ENCODE results near the gene KLRF1. TPM values are rescaled to one million over a fixed set of nuclear protein-coding genes. Genes with fewer than 3 reads are reported as not detected.

Gene KLRF1
- total RNA-seq, 1 experiment from 2014 or later = not detected

- Histone ChIP-seq H3K9me2 (ENCODE audit: insufficient read depth) (no peaks in the 10 kb centered on the region), H3K27me3 (ENCODE audit: insufficient read depth, low read length) (peaks cover 55% of the 10 kb centered on the region), H3K9me3 (ENCODE audit: control insufficient read depth in 1 of 2, insufficient read depth in 1 of 2, low read depth in 1 of 2, low read length in 2 of 2) (no peaks in the 10 kb centered on the region), H3K9ac (ENCODE audit: low read length) (no peak overlapping the region), H3K36me3 (ENCODE audit: control insufficient read depth in 1 of 2, insufficient read depth in 2 of 2, low read length in 2 of 2) (no peaks in the 10 kb centered on the region), H3K27ac (ENCODE audit: low read depth, low read length) (no peak overlapping the region), H3K79me2 (ENCODE audit: insufficient read depth, low read length) (no peaks in the 10 kb centered on the region), H3K4me3 (replicated peaks in 1 of 2; ENCODE audit: low read depth in 1 of 2, low read length in 2 of 2) (no peak overlapping the region), H3K4me2 (ENCODE audit: low read length) (no peak overlapping the region), H4K20me1 (ENCODE audit: insufficient read depth) (no peaks in the 10 kb centered on the region), H3K4me1 (ENCODE audit: control insufficient read depth in 1 of 2, insufficient read depth in 2 of 2, low read length in 2 of 2) (no peaks in the 10 kb centered on the region), H2AFZ (ENCODE audit: low read depth, low read length, poor library complexity, severe bottlenecking) (no peak overlapping the region)
- ChIA-PET CTCF (no interaction called here), POLR2A (no interaction called here), RAD21 (ENCODE audit: low non-redundant PET in 1 of 2, low total read pairs in 2 of 2, uncharacterized antibody in 2 of 2, unreplicated experiment in 2 of 2) (no interaction called here)
- DNase-seq (ENCODE audit: low read depth, low spot score) = no peak
- intact Hi-C loops (cut with micrococcal nuclease) = no loop called here
- TF ChIP-seq ATF3 (IDR thresholded peaks at IDR 0.05) (no peak), EZH2phosphoT487 (IDR thresholded peaks at IDR 0.05; ENCODE audit: borderline replicate concordance) (no peak), SRF (IDR thresholded peaks at IDR 0.05; ENCODE audit: low read depth) (no peak), YY1 (IDR thresholded peaks at IDR 0.05; ENCODE audit: extremely low read depth, insufficient replicate concordance, low read depth, low read length) (no peak), MAX (IDR thresholded peaks at IDR 0.05) (no peak), ZNF274 (IDR thresholded peaks at IDR 0.05; ENCODE audit: low read depth, low read length) (no peak)
- no peak for ATAC-seq
- BruUV-seq (replicated peaks) = no TSS peak
These were observed 23.8 kb downstream of the KLRF1 start for GRCh38 chr12:9851050-9851449.

GRCh38 chr12:9851927-9852326 is 24.6 kb downstream of the KLRF1 start:
- H3K79me2 ChIP-seq (ENCODE audit: insufficient read depth, low read length) = no peaks in the 10 kb centered on the region
- peaks cover 64% of the 10 kb centered on the region for H3K27me3 ChIP-seq (ENCODE audit: insufficient read depth, low read length)
- DNase-seq (ENCODE audit: low read depth, low spot score) (no peak), ATAC-seq (no peak)
- H3K9ac ChIP-seq (ENCODE audit: low read length) = no peak overlapping the region
- ChIA-PET RAD21 (ENCODE audit: low non-redundant PET in 1 of 2, low total read pairs in 2 of 2, uncharacterized antibody in 2 of 2, unreplicated experiment in 2 of 2) (no interaction called here), CTCF (no interaction called here), POLR2A (no interaction called here)
- no peaks in the 10 kb centered on the region for H3K4me1 ChIP-seq (ENCODE audit: control insufficient read depth in 1 of 2, insufficient read depth in 2 of 2, low read length in 2 of 2)
- H3K9me2 ChIP-seq (ENCODE audit: insufficient read depth) = no peaks in the 10 kb centered on the region
- no peak overlapping the region for H2AFZ ChIP-seq (ENCODE audit: low read depth, low read length, poor library complexity, severe bottlenecking)
- intact Hi-C loops (cut with micrococcal nuclease) = no loop called here
- H4K20me1 ChIP-seq (ENCODE audit: insufficient read depth) = no peaks in the 10 kb centered on the region
- no peak overlapping the region for H3K4me2 ChIP-seq (ENCODE audit: low read length)
- H3K27ac ChIP-seq (ENCODE audit: low read depth, low read length) = no peak overlapping the region
- no peak overlapping the region for H3K4me3 ChIP-seq (replicated peaks in 1 of 2; ENCODE audit: low read depth in 1 of 2, low read length in 2 of 2)
- H3K36me3 ChIP-seq (ENCODE audit: control insufficient read depth in 1 of 2, insufficient read depth in 2 of 2, low read length in 2 of 2) = no peaks in the 10 kb centered on the region
- no TSS peak for BruUV-seq (replicated peaks)
- H3K9me3 ChIP-seq (ENCODE audit: control insufficient read depth in 1 of 2, insufficient read depth in 1 of 2, low read depth in 1 of 2, low read length in 2 of 2) = no peaks in the 10 kb centered on the region
- no peak for TF ChIP-seq CBX3 (IDR thresholded peaks at IDR 0.05; ENCODE audit: low read depth)
- TF ChIP-seq ZFX (IDR thresholded peaks at IDR 0.05) = no peak
- TF ChIP-seq ATF3 (IDR thresholded peaks at IDR 0.05) = no peak
- TF ChIP-seq CEBPB (IDR thresholded peaks at IDR 0.05; ENCODE audit: low read depth) = no peak
- TF ChIP-seq ZNF274 (IDR thresholded peaks at IDR 0.05; ENCODE audit: low read depth, low read length) = no peak
- TF ChIP-seq EZH2phosphoT487 (IDR thresholded peaks at IDR 0.05; ENCODE audit: borderline replicate concordance) = no peak
- no peak for TF ChIP-seq ZBTB33 (IDR thresholded peaks at IDR 0.05; ENCODE audit: extremely low read depth, insufficient replicate concordance, low read length)
- no peak for TF ChIP-seq EZH2 (IDR thresholded peaks at IDR 0.05)
- no peak for TF ChIP-seq JUND (IDR thresholded peaks at IDR 0.05)
- TF ChIP-seq MAX (IDR thresholded peaks at IDR 0.05) = no peak
- TF ChIP-seq SP1 (IDR thresholded peaks at IDR 0.05; ENCODE audit: low read depth) = no peak
- TF ChIP-seq REST (IDR thresholded peaks at IDR 0.05; ENCODE audit: low read depth) = no peak
- TF ChIP-seq RAD21 (IDR thresholded peaks at IDR 0.05; ENCODE audit: low read depth) = no peak
